Neural cell (in vitro differentiated cells): ENCODE measurements around the gene RBM38. TPM values are rescaled to one million over a fixed set of nuclear protein-coding genes. Genes with fewer than 3 reads are reported as not detected.

ENCODE experiments used
- H2AFZ ChIP-seq: fragments of 200-600, 300-800 bp; sonication (generic), shearing (Covaris generic); 2 replicates; pipeline ENCODE4 v1.6.0; 2014; ENCODE audit warnings: low read depth, mild to moderate bottlenecking, antibody characterized with exemption, low read length, moderate library complexity
- H3F3A ChIP-seq: fragments of 200-600 bp; shearing (Covaris generic); 2 replicates; pipeline ENCODE4 v1.6.1; 2016; ENCODE audit warnings: mild to moderate bottlenecking, moderate library complexity, mixed read lengths, antibody characterized with exemption, low read length; ENCODE audit not compliant: insufficient read depth, poor library complexity, severe bottlenecking
- H3K27ac ChIP-seq: fragments of 200-600, 300-800 bp; sonication (generic), shearing (Covaris generic); 2 replicates; pipeline ENCODE4 v1.5.1; 2014; ENCODE audit warnings: mild to moderate bottlenecking, low read length, moderate library complexity
- H3K27me3 ChIP-seq: fragments of 300-800, 200-600 bp; sonication (generic), shearing (Covaris generic); 2 replicates; pipeline ENCODE4 v1.6.0; 2014; ENCODE audit warnings: mild to moderate bottlenecking, low read depth, low read length, moderate library complexity; ENCODE audit not compliant: insufficient read depth
- H3K36me3 ChIP-seq: fragments of 300-800, 200-600 bp; sonication (generic), shearing (Covaris generic); 2 replicates; pipeline ENCODE4 v1.5.1; 2014; ENCODE audit warnings: mild to moderate bottlenecking, antibody characterized with exemption, low read length, moderate library complexity; ENCODE audit not compliant: insufficient read depth
- H3K4me2 ChIP-seq: fragments of 300-800, 200-600 bp; sonication (generic), shearing (Covaris generic); 2 replicates; pipeline ENCODE4 v1.6.0; 2014; ENCODE audit warnings: mild to moderate bottlenecking, low read length
- H3K4me3 ChIP-seq: fragments of 300-800, 200-600 bp; sonication (generic), shearing (Covaris generic); 2 replicates; pipeline ENCODE4 v1.5.1; 2014; ENCODE audit warnings: mild to moderate bottlenecking, low read length, moderate library complexity
- H3K79me2 ChIP-seq: fragments of 200-600 bp; shearing (Covaris generic); replicated peaks from 2 replicates; pipeline ENCODE4 v1.6.0; 2014; ENCODE audit warnings: mild to moderate bottlenecking, low read length, moderate library complexity; ENCODE audit not compliant: insufficient read depth
- H3K9ac ChIP-seq: fragments of 300-800, 200-600 bp; sonication (generic), shearing (Covaris generic); 2 replicates; pipeline ENCODE4 v1.6.1; 2016; ENCODE audit warnings: mild to moderate bottlenecking, low read length, mixed read lengths
- H3K9me2 ChIP-seq: fragments of 200-600 bp; shearing (Covaris generic); 2 replicates; pipeline ENCODE4 v1.6.1; 2016; ENCODE audit warnings: mild to moderate bottlenecking, low read length, mixed read lengths; ENCODE audit not compliant: insufficient read depth
- H3K9me3 ChIP-seq: fragments of 200-600, 300-800 bp; sonication (generic), shearing (Covaris generic); 2 replicates; pipeline ENCODE4 v1.6.1; 2016; ENCODE audit warnings: mild to moderate bottlenecking, mixed run types, low read length, moderate library complexity, mixed read lengths
- H4K20me1 ChIP-seq: fragments of 200-600 bp; shearing (Covaris generic); 2 replicates; pipeline ENCODE4 v1.6.1; 2016; ENCODE audit warnings: mild to moderate bottlenecking, mixed run types; ENCODE audit not compliant: insufficient read depth
- CTCF ChIP-seq: fragments of 450-650 bp; IDR thresholded peaks from 2 replicates; pipeline ENCODE4 v1.5.1; 2014; ENCODE audit warnings: antibody characterized with exemption, mild to moderate bottlenecking, moderate library complexity; ENCODE audit not compliant: poor library complexity, severe bottlenecking
- EP300 ChIP-seq: fragments of 450-650 bp; conservative IDR thresholded peaks from 2 replicates; pipeline ENCODE4 v1.6.1; 2014; ENCODE audit warnings: antibody characterized with exemption, mild to moderate bottlenecking, moderate library complexity; ENCODE audit not compliant: poor library complexity, severe bottlenecking
- EZH2 ChIP-seq: fragments of 200-600, 300-800 bp; shearing (Covaris generic), sonication (generic); IDR thresholded peaks from 2 replicates; pipeline ENCODE4 v1.6.1; 2014; ENCODE audit warnings: antibody characterized with exemption, low read length, borderline replicate concordance, mild to moderate bottlenecking; ENCODE audit not compliant: insufficient read depth, poor library complexity, severe bottlenecking
- MXI1 ChIP-seq: fragments of 450-650 bp; conservative IDR thresholded peaks from 2 replicates; pipeline ENCODE4 v1.6.1; 2014; ENCODE audit warnings: antibody characterized with exemption, mild to moderate bottlenecking; ENCODE audit not compliant: poor library complexity, severe bottlenecking
- POLR2AphosphoS5 ChIP-seq: IDR thresholded peaks from 2 replicates; pipeline ENCODE4 v1.6.1; 2012
- RAD21 ChIP-seq: fragments of 450-650 bp; conservative IDR thresholded peaks from 2 replicates; pipeline ENCODE4 v1.6.1; 2014; ENCODE audit warnings: antibody characterized with exemption, mild to moderate bottlenecking, moderate library complexity
- REST ChIP-seq: IDR thresholded peaks from 2 replicates; pipeline ENCODE4 v1.6.1; 2012; ENCODE audit warnings: borderline replicate concordance
- SMC3 ChIP-seq: fragments of 450-650 bp; conservative IDR thresholded peaks from 2 replicates; pipeline ENCODE4 v1.6.1; 2014; ENCODE audit warnings: antibody characterized with exemption, mild to moderate bottlenecking, moderate library complexity; ENCODE audit not compliant: poor library complexity
- TAF1 ChIP-seq: IDR thresholded peaks from 2 replicates; pipeline ENCODE4 v1.6.1; 2012; ENCODE audit warnings: low read depth
- polyA plus RNA-seq: library from polyadenylated mRNA; depleted of rRNA; stranded (reverse); fragments of >200 nt; gene quantifications from 2 replicates; pipeline ENCODE4 v1.2.3, GENCODE V29; 2014

The RBM38 gene
- polyA plus RNA-seq, 1 donor from 2014 or later, result 19.0 TPM

- no peaks in the 10 kb centered on the region for H3K79me2 ChIP-seq
- H2AFZ ChIP-seq, result no peak overlapping the region
- H3F3A ChIP-seq, result no peaks in the 10 kb centered on the region
- no peaks in the 10 kb centered on the region for H3K27me3 ChIP-seq
- no peak overlapping the region for H3K4me3 ChIP-seq
- TF ChIP-seq CTCF (no peak), POLR2AphosphoS5 (no peak), RAD21 (no peak), MXI1 (no peak), REST (no peak), EP300 (no peak), EZH2 (no peak), SMC3 (no peak), TAF1 (no peak)
- H3K9me3 ChIP-seq, result no peaks in the 10 kb centered on the region
- no peaks in the 10 kb centered on the region for H4K20me1 ChIP-seq
- no peaks in the 10 kb centered on the region for H3K9me2 ChIP-seq
- H3K27ac ChIP-seq, result no peak overlapping the region
- H3K36me3 ChIP-seq, result no peaks in the 10 kb centered on the region
- no peak overlapping the region for H3K9ac ChIP-seq
- H3K4me2 ChIP-seq, result no peak overlapping the region
These were observed 54.6 kb downstream of the RBM38 start for GRCh38 chr20:57445774-57446173.

GRCh38 chr20:57448764-57449354, 57.7 kb downstream of the RBM38 start:
- H3K9ac ChIP-seq, result no peak overlapping the region
- H3K36me3 ChIP-seq, result no peaks in the 10 kb centered on the region
- H3K79me2 ChIP-seq, result no peaks in the 10 kb centered on the region
- no peak overlapping the region for H3K4me2 ChIP-seq
- no peaks in the 10 kb centered on the region for H3F3A ChIP-seq
- H3K4me3 ChIP-seq, result no peak overlapping the region
- no peak overlapping the region for H2AFZ ChIP-seq
- no peaks in the 10 kb centered on the region for H3K27me3 ChIP-seq
- H4K20me1 ChIP-seq, result no peaks in the 10 kb centered on the region
- H3K9me2 ChIP-seq, result no peaks in the 10 kb centered on the region
- TF ChIP-seq SMC3 (no peak), MXI1 (no peak), EZH2 (no peak)
- no peaks in the 10 kb centered on the region for H3K9me3 ChIP-seq
- H3K27ac ChIP-seq, result no peak overlapping the region
